Activated naive CD8-positive, alpha-beta T cell (primary cell): ENCODE measurements around the gene DNASE2B.
A peak's percentile ranks its signal among the peaks of the same experiment; 100 is the strongest.
"Not testable (repeated sequence)": the region's sequence is repeated elsewhere in the genome, so short reads cannot be mapped to it uniquely, and the experiment has no call there.

ENCODE experiments used
- H3K27ac Mint-ChIP-seq: one replicate; pipeline ENCODE4 v1.8.0; 2021; ENCODE audit warnings: mixed read lengths
- H3K27me3 Mint-ChIP-seq: one replicate; pipeline ENCODE4 v1.8.0; 2021; ENCODE audit warnings: mixed read lengths
- H3K36me3 Mint-ChIP-seq: one replicate; pipeline ENCODE4 v1.8.0; 2021; ENCODE audit warnings: mixed read lengths
- H3K4me1 Mint-ChIP-seq: one replicate; pipeline ENCODE4 v1.8.0; 2021; ENCODE audit warnings: low read depth, mixed read lengths
- H3K4me3 Mint-ChIP-seq: one replicate; pipeline ENCODE4 v1.8.0; 2021; ENCODE audit warnings: mild to moderate bottlenecking, mixed read lengths
- H3K9me3 Mint-ChIP-seq: one replicate; pipeline ENCODE4 v1.8.0; 2021; ENCODE audit warnings: low read depth, mixed read lengths

Gene DNASE2B

GRCh38 chr1:84442747-84443646 is 44.7 kb downstream of the DNASE2B start:
- H3K36me3 Mint-ChIP-seq, H3K9me3 Mint-ChIP-seq, H3K27me3 Mint-ChIP-seq: not testable (repeated sequence)
- Mint-ChIP-seq H3K27ac (peak overlapping the region; percentile 72), H3K4me1 (peaks cover 17% of the 10 kb centered on the region), H3K4me3 (peak overlapping the region; percentile 56)

DNA sequence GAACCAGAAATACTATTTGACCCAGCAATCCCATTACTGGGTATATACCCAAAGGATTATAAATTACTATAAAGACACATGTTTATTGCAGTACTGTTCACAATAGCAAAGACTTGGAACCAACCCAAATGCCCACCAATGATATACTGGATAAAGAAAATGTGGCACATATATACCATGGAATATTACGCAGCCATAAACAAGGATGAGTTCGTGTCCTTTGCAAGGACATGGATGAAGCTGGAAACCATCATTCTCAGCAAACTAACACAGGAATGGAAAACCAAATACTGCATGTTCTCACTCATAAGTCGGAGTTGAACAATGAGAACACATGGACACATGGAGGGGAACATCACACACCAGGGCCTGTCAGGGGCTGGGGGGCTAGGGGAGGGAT is 50.4 kb downstream of the DNASE2B start:
- H3K36me3 Mint-ChIP-seq, H3K27ac Mint-ChIP-seq, H3K4me3 Mint-ChIP-seq, H3K4me1 Mint-ChIP-seq, H3K27me3 Mint-ChIP-seq, H3K9me3 Mint-ChIP-seq: not testable (repeated sequence)

DNA sequence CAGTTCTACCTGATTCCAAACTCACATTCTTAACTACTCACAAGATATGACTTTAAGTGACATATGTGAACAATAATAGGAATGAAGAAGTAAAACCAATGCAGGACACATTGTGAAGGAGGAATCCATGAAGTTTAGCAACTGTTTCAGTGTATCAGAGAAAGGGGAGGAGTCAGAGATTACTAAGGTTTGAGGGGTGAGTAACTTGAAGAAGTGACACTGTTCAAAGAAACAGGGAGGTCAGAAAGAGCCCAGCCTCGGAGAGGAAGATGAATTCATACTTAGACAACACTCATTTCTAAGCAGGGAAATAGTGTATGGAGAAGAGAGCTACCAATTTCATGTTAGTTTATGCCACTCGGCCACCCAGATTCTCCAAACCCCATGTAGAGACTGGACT is 52.6 kb downstream of the DNASE2B start:
- Mint-ChIP-seq H3K27ac (no peak overlapping the region), H3K4me3 (no peak overlapping the region), H3K4me1 (no peaks in the 10 kb centered on the region), H3K36me3 (peaks cover 3% of the 10 kb centered on the region), H3K9me3 (no peaks in the 10 kb centered on the region), H3K27me3 (peaks cover 13% of the 10 kb centered on the region)

- H3K4me3 Mint-ChIP-seq = no peak overlapping the region
- H3K4me1 Mint-ChIP-seq = no peaks in the 10 kb centered on the region
- no peak overlapping the region for H3K27ac Mint-ChIP-seq
- peaks cover 3% of the 10 kb centered on the region for H3K36me3 Mint-ChIP-seq
- no peaks in the 10 kb centered on the region for H3K9me3 Mint-ChIP-seq
- H3K27me3 Mint-ChIP-seq = peaks cover 13% of the 10 kb centered on the region
Observed at GRCh38 chr1:84452436-84452835, 54.2 kb downstream of the DNASE2B start.

DNA sequence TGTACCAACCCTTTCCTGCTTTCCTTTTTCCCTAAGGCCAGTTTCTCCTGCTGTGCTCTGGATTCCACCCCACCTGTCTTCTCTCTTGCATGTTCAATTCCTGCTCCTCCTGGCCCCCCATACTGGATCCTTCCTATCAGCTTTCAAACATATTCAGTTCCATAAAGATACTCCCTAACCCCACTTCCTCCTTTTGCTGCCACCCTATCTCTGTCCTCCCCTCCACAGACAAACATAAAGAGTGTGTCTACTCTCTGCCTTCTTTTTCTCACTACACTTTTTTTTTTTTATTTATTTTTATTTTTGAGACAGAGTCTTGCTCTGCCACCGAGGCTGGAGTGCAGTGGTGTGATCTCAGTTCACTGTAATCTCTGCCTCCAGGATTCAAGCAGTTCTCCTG is 63.8 kb downstream of the DNASE2B start:
- peaks cover 21% of the 10 kb centered on the region for H3K27me3 Mint-ChIP-seq
- H3K4me1 Mint-ChIP-seq = no peaks in the 10 kb centered on the region
- peaks cover 3% of the 10 kb centered on the region for H3K36me3 Mint-ChIP-seq
- H3K4me3 Mint-ChIP-seq = no peak overlapping the region
- H3K27ac Mint-ChIP-seq = no peak overlapping the region
- no peaks in the 10 kb centered on the region for H3K9me3 Mint-ChIP-seq
